Mucosa of stomach (tissue), 1 donor: ENCODE data around the gene NEK4.
"Not testable (repeated sequence)": the region's sequence is repeated elsewhere in the genome, so short reads cannot be mapped to it uniquely, and the experiment has no call there.

Experiments
- H3K27me3 ChIP-seq: one replicate; pipeline ENCODE4 v1.7.0; 2013; ENCODE audit warnings: mild to moderate bottlenecking, low read length; ENCODE audit not compliant: control insufficient read depth, insufficient read depth
- H3K36me3 ChIP-seq: one replicate; pipeline ENCODE4 v1.7.0; 2013; ENCODE audit warnings: low read length; ENCODE audit not compliant: control insufficient read depth, insufficient read depth
- H3K4me1 ChIP-seq: one replicate; pipeline ENCODE4 v1.7.0; 2013; ENCODE audit warnings: mild to moderate bottlenecking, low read length; ENCODE audit not compliant: control insufficient read depth, insufficient read depth
- H3K4me3 ChIP-seq: one replicate; pipeline ENCODE4 v1.7.0; 2013; ENCODE audit warnings: low read length
- H3K9ac ChIP-seq: one replicate; pipeline ENCODE4 v1.7.0; 2013; ENCODE audit warnings: mild to moderate bottlenecking, low read length, moderate library complexity
- H3K9me3 ChIP-seq: one replicate; pipeline ENCODE4 v1.7.0; 2013; ENCODE audit warnings: mild to moderate bottlenecking, low read length, moderate library complexity; ENCODE audit not compliant: control insufficient read depth
- donor health status: Pancreatic carcinoma.

Gene NEK4

DNA sequence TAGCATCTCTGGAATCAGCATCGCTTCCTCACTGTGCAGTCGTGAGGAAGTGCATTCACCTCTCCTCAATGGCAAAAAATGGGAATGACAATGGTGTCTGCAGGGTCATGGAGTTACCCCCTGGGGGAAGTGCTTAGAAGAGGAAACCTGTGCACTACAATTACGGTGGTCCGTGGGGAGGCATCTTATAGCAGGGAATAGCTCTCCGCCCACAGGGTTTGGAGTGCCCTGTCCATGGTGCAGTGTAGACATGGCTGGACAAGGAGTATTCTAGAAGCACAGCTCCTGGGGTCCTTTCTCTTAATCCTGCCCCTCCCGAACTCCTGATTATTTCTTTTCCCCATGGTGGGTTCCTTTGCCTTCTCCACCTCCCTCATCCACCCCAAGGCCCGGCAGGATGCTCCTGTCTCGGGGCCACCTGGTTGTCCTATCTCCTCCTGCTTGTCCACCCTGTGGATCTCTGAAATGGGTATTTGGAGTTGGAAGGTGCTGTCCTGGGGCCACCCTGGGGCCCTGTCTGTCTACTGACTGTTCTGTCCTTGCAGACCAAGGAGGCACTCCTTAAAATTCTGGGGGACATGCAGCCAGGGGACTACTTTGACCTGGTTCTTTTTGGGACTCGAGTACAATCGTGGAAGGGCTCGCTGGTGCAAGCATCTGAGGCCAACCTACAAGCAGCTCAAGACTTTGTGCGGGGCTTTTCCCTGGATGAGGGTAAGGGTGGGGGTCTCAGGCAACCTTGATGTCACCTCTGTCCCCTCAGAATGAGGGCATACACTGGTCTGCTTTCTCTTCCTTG is 11.9 kb upstream of the NEK4 start:
- H3K4me3 ChIP-seq: no peak overlapping the region
- H3K27me3 ChIP-seq: peaks cover 11% of the 10 kb centered on the region
- H3K4me1 ChIP-seq: no peaks in the 10 kb centered on the region
- no peak overlapping the region for H3K9ac ChIP-seq
- H3K9me3 ChIP-seq: no peaks in the 10 kb centered on the region
- H3K36me3 ChIP-seq: no peaks in the 10 kb centered on the region

DNA sequence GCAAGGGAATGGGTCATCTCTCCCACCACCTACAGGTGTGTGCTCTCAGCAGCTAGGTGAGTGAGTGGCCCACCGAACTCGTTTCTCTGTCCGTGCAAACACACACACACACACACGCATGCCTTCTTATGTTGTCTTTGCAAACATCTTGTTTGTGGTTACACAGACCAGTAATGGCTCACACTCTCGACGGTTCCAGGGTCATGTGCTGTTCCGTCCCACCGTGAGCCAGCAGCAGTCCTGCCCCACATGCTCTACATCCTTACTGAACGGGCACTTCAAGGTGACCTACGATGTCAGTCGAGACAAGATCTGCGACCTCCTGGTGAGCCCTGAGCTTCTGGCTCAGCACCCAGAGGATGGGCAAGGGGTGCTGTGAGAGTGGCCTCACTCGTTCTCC is 11.0 kb upstream of the NEK4 start:
- Histone ChIP-seq H3K36me3 (no peaks in the 10 kb centered on the region), H3K4me1 (no peaks in the 10 kb centered on the region), H3K4me3 (no peak overlapping the region), H3K9ac (no peak overlapping the region), H3K27me3 (peaks cover 11% of the 10 kb centered on the region), H3K9me3 (no peaks in the 10 kb centered on the region)

DNA sequence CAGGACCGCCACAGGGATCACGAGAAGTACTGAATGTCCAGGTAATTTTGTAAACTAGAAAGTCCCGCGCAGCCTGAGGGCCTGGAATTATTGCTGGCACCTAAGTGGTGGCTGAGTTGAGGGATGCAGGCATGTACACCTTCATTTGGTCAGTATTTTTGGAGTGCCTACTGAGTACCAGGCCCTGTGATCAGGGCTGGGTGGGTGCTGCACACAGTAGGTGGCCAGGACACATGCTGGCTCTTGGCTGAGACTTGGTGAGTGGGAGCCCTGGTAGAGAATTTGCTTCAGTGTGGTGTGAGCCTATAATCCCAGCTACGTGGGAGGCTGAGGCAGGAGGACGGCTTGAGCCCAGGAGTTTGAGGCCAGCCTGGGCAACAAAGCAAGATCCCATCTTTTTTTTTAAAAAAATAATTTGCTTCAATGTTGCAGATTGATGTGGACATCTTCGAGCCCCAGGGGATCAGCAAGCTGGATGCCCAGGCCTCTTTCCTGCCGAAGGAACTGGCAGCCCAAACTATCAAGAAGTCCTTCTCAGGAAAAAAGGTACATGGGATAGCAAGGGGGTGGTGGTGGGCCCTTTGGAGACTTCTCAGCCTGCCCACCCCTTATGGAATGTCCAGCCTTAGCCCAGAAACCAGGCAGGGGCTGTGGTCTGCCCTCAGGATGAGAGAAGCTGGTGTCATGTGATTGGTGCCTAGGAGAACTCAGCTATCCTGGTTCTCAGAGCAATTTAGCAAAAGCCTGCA is 9.3 kb upstream of the NEK4 start:
- H3K36me3 ChIP-seq: no peaks in the 10 kb centered on the region

DNA sequence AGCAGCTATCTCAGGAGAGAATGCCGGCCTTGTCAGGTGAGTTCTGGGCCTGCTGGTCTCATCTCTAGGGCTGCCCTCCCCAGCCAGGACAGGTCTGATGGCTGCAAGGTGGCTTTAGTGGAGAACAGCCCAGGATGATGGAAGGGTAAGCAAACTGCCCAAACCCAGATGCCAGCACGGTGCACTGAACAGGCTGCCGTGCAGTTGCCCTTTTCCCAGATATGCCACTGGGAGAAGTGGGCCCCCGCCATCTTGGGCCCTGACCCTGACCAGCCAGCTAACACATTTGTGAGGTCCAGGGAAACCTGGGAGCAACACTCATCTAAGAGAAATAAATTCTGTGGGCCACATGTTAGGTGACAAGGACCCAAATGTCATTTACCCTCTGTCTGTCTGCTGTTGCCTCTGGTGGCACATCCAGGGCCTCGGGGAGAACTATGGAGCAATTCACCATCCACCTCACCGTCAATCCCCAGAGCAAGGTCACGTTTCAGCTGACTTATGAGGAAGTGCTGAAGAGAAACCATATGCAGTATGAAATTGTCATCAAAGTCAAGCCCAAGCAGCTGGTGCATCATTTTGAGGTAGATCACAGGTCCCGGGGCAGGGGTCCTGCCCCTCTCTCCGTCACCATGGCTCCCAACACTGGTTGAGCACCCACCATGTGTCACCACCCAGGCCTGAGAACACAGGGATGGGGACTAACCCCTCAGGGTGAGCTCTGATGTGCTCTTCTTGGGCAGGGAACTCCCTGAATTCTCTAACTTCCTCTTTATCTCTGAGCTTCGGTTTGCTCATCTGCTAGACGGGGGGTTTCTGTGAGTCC is 8.5 kb upstream of the NEK4 start:
- Histone ChIP-seq H3K9me3 (no peaks in the 10 kb centered on the region), H3K4me1 (peaks cover 16% of the 10 kb centered on the region), H3K27me3 (peaks cover 11% of the 10 kb centered on the region), H3K4me3 (no peak overlapping the region), H3K36me3 (no peaks in the 10 kb centered on the region), H3K9ac (no peak overlapping the region)

More for the DNA sequence above, 9.3 kb upstream of the NEK4 start:
- H3K4me1 ChIP-seq: peaks cover 15% of the 10 kb centered on the region
- peaks cover 11% of the 10 kb centered on the region for H3K27me3 ChIP-seq
- no peak overlapping the region for H3K9ac ChIP-seq
- H3K9me3 ChIP-seq: no peaks in the 10 kb centered on the region
- H3K4me3 ChIP-seq: no peak overlapping the region

DNA sequence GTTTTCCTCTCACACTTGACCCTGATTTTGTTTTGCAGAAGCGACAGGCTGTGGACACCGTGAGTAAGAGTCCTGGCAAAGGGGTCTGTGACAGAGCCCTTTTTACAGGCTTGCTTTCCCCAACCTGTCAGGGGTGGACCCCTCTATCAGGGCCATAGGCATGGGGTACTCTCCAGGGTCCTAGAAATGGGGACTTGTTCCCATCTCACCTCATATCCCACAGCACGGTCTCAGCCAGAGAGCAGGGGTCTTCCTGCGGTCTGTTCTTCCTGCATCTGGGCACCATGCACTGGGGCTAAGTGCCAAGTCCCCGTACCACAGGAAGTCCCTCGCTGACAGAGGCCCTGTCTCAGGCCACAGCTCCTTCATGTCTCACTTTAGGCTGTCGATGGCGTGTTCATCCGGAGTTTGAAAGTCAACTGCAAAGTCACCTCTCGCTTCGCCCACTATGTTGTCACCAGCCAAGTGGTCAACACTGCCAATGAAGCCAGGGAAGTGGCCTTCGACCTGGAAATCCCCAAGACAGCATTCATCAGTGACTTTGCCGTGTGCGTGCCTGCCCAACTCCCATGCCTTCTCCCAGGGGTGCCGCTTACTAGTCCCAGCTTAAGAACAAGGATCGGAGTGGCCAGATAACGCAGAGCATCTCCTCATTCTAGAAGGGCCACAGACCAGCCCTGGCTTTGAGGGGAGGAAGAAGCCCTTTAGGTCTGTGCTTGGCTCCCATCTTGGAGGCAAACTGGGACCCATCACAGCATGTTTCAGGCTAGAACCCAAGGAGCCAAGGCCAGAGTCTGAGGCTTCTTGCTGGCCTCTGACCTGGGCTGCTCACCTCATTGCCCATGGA is 7.4 kb upstream of the NEK4 start:
- Histone ChIP-seq H3K4me1 (peaks cover 16% of the 10 kb centered on the region), H3K27me3 (peaks cover 11% of the 10 kb centered on the region), H3K9ac (no peak overlapping the region), H3K4me3 (no peak overlapping the region), H3K9me3 (no peaks in the 10 kb centered on the region), H3K36me3 (no peaks in the 10 kb centered on the region)

DNA sequence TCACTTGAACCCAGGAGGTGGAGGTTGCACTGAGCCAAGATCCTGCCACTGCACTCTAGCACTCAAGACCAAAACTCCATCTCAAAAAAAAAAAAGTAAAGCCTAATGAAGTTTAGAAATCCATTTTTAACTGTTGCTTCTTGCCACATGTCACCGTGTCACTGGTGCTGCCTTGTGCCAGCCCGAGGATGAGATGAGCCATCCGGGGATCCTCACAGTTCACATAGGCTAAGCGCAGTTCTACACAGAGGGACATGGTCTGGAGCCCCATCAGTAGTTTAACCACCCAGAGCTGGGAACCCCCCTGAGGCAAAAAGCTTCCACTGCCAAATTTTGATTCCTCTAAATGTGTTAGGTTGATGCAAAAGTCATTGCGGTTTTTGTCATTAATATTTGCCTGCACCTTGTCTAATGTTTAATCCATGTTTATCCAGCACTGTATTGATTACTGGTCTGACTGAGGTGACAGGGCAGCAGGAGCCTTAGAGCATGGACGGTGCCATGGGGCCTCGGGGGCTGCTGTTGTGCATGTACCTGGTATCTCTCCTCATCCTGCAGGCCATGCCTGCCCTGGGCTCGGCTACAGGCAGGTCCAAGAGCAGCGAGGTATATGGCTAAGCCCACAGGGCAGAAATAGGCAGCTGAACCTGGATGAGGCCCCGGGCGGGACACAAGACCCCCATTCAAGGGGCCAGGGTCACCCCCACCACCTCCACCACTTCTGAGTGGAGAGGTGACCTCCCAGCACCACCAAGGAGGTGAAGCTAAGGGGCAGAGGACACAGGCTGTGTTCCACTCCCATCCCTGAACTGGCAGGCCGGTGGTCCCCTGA is 6.6 kb upstream of the NEK4 start, which contains the start of gene ITIH1:
TSS of gene ITIH1 (plus strand) at position 473 of the 832 bp plus-strand sequence. CDS start at position 490, 17 bp downstream.
- H3K9ac ChIP-seq: no peak within 1 kb of the TSS
- peaks cover 16% of the 10 kb centered on the region for H3K4me1 ChIP-seq
- H3K4me3 ChIP-seq: no peak within 1 kb of the TSS
- H3K36me3 ChIP-seq: no peaks in the 10 kb centered on the region
- H3K9me3 ChIP-seq: no peaks in the 10 kb centered on the region
- H3K27me3 ChIP-seq: peaks cover 7% of the 10 kb centered on the region

DNA sequence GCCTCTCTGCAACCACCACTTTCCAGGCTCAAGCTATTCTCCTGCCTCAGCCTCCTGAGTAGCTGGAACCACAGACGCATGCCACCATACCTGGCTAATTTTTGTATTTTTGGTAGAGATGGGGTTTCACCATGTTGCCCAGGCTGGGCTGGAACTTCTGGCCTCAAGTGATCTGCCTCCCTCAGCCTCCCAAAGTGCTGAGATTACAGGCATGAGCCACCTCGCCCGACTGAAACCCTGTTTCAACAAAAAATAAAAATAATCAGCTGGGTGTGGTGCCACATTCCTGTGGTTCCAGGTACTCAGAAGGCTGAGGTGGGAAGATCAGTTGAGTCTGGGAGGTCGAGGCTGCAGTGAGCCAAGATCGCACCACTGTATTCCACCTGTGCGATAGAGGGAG is 5.7 kb upstream of the NEK4 start:
- not testable (repeated sequence) for H3K9ac ChIP-seq
- H3K4me1 ChIP-seq: peaks cover 19% of the 10 kb centered on the region

DNA sequence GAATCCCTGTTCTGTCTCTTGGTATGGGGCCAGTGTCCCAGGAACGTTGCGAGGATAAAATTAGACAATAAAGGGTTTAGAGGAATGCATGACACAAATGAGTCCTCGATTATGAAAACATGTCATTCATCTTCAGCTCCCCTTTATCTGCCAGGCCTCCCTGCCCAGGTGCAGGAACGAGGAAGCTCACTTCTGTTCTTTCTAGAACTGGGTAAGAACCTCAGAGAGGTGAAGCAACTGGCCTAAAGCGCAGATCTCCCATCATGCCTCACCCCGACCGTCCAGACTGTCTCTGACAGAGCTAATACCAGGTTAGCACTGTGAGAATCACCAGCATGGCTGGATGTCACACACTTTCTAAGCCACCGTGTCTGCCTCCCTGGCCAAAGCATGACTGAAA is 5.1 kb upstream of the NEK4 start:
- Histone ChIP-seq H3K4me3 (no peak overlapping the region), H3K27me3 (no peaks in the 10 kb centered on the region), H3K36me3 (no peaks in the 10 kb centered on the region), H3K9ac (no peak overlapping the region), H3K9me3 (no peaks in the 10 kb centered on the region), H3K4me1 (peaks cover 23% of the 10 kb centered on the region)

More for the DNA sequence above, 5.7 kb upstream of the NEK4 start:
- not testable (repeated sequence) for H3K36me3 ChIP-seq, H3K9me3 ChIP-seq, H3K27me3 ChIP-seq, H3K4me3 ChIP-seq

DNA sequence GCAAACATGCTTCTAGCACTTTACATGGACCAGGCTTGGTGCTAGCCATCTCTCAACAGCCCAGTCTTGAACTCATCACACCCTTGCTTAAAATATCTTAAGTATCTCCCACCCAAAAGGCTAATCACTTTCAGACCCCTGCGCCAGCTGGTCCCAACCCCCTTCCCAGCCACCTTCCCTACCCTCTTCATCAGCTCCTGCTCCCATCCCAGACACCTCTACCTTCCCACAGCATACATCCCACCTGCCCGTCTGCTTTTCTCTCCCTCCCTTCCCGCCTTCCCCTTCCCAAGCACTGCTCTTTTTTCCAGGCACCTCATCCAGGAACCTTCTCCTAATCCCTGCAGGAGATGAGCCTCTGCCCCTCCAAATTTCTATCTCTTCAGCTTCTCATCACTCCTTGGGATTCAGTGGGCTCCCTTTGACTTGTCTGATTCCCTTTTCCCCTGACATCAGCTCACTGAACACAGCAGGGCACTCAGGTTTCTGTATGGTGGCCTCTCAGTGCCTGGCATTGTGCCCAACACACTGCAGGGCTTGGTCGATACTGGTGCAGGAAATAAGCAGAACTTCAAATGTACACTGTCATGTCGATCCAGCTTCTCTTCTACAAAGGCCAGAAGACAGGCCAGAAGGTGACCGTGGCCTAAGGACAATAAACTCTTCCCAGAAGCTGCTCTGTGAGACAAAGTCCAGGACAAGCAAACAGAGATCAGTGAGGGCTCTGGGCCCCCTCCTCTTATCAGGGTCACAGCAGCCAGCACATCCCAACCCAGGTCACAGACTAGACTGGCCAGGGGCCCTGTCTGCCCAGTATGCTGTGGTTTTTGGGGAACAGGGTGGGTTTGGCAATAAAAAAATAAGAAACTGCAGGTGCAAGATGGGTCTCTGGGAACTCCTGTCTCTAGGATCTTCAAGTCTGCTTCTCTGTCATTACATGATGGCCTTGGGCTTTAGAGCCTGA is 4.4 kb upstream of the NEK4 start:
- H3K36me3 ChIP-seq: no peaks in the 10 kb centered on the region
- H3K9me3 ChIP-seq: no peaks in the 10 kb centered on the region
- no peak overlapping the region for H3K9ac ChIP-seq
- no peak overlapping the region for H3K4me3 ChIP-seq
- H3K27me3 ChIP-seq: no peaks in the 10 kb centered on the region
- peaks cover 23% of the 10 kb centered on the region for H3K4me1 ChIP-seq

DNA sequence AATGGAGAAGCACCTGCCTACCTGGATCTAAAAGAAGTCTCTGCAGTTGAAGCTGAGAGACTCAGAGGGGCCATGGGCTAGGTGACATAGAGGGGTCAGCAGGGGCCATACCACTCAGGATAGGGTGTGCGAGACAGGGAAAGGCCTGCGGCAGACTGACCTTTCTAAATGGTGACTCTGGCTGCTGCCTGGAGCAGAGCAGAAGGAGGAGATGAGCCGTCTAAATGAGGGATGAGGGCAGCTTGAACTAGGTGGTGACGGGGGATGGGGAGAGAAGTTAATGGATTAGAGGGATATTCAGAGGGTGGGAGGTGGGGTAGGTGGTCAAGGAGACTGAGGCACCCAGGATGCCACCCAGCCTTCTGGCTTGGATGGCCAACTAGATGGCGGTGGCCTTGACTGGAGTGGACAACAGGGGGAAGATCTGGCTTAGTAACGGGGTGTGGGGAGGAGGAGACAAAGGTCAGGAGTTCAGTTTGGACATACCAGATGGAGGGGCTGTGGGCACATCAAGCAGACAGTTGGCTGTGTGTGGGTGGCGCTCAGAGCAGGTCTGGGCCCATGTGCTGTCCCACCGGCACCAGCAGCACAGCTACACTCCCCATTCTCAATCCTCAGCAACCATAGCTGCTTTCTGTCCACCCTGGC is 3.5 kb upstream of the NEK4 start:
- H3K27me3 ChIP-seq: no peaks in the 10 kb centered on the region
- H3K4me1 ChIP-seq: peaks cover 29% of the 10 kb centered on the region
- no peaks in the 10 kb centered on the region for H3K36me3 ChIP-seq
- H3K9ac ChIP-seq: no peak overlapping the region
- no peaks in the 10 kb centered on the region for H3K9me3 ChIP-seq
- no peak overlapping the region for H3K4me3 ChIP-seq
